Esophagus squamous epithelium (tissue), 4 donors: ENCODE results near the gene ACAA1.

Experiments used
- POLR2A ChIP-seq, 4 donors: fragments of 450-650 bp; IDR thresholded peaks; one replicate each; pipeline ENCODE4 v1.6.1; 2017; ENCODE audit warnings: antibody characterized with exemption in 4 of 4, mild to moderate bottlenecking in 4 of 4, moderate library complexity in 3 of 4
- TF ChIP-seq, protein P1 (sequence below), 6 experiments: fragments of 450-650 bp in 4 of 6; fragments of 200-600 bp in 2 of 6; sonication (generic) in 2 of 6; IDR thresholded peaks; one replicate each; pipeline ENCODE4 v1.5.1; 2016 to 2019; ENCODE audit warnings: antibody characterized with exemption in 6 of 6, mild to moderate bottlenecking in 4 of 6, moderate library complexity in 4 of 6

DNA sequence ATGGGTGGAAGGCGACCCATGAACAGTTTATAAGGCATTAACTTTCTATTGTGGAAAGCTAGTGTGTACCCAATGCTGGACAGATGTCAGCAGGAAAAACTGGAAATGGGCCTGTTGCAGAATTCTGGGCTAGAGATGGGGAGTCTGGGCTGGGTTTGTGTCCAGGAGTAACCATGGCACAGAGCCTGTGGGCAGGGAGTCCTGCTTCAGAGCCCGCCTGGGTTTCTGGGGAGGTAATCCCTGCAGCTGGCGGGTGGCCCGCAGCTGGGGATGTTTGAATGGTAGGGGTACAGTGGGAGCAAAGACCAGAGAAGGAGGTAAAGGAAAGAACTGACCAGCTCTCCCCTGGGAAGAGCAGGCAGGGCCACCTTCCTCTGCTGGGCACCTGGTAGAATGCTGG is 25.7 kb downstream of the ACAA1 start:
- TF ChIP-seq, protein P1, sequence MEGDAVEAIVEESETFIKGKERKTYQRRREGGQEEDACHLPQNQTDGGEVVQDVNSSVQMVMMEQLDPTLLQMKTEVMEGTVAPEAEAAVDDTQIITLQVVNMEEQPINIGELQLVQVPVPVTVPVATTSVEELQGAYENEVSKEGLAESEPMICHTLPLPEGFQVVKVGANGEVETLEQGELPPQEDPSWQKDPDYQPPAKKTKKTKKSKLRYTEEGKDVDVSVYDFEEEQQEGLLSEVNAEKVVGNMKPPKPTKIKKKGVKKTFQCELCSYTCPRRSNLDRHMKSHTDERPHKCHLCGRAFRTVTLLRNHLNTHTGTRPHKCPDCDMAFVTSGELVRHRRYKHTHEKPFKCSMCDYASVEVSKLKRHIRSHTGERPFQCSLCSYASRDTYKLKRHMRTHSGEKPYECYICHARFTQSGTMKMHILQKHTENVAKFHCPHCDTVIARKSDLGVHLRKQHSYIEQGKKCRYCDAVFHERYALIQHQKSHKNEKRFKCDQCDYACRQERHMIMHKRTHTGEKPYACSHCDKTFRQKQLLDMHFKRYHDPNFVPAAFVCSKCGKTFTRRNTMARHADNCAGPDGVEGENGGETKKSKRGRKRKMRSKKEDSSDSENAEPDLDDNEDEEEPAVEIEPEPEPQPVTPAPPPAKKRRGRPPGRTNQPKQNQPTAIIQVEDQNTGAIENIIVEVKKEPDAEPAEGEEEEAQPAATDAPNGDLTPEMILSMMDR (IDR thresholded peaks at IDR 0.05) = no peak
- TF ChIP-seq POLR2A (IDR thresholded peaks at IDR 0.05) = no peak
